Globus pallidus (tissue), 1 donor: ENCODE data around the gene FBXL5.

ENCODE experiments used
- DNase-seq: peaks from one replicate; pipeline ENCODE4 v3.0.0-alpha.2; 2015; ENCODE audit warnings: low spot score

Gene FBXL5, protein sequence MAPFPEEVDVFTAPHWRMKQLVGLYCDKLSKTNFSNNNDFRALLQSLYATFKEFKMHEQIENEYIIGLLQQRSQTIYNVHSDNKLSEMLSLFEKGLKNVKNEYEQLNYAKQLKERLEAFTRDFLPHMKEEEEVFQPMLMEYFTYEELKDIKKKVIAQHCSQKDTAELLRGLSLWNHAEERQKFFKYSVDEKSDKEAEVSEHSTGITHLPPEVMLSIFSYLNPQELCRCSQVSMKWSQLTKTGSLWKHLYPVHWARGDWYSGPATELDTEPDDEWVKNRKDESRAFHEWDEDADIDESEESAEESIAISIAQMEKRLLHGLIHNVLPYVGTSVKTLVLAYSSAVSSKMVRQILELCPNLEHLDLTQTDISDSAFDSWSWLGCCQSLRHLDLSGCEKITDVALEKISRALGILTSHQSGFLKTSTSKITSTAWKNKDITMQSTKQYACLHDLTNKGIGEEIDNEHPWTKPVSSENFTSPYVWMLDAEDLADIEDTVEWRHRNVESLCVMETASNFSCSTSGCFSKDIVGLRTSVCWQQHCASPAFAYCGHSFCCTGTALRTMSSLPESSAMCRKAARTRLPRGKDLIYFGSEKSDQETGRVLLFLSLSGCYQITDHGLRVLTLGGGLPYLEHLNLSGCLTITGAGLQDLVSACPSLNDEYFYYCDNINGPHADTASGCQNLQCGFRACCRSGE

GRCh38 chr4:15655223-15656037 is at the start of gene FBXL5:
Gene FBXL5 (minus strand): TSS chr4:15655357. CDS start chr4:15655287, 70 bp downstream.
- peak; percentile 87 for DNase-seq

- DNase-seq: no peak
These were observed 49.0 kb upstream of the FBXL5 start for GRCh38 chr4:15704129-15704528.

GRCh38 chr4:15703439-15703838 is 48.3 kb upstream of the FBXL5 start:
- no peak for DNase-seq

GRCh38 chr4:15702941-15703403 is 47.8 kb upstream of the FBXL5 start, which contains the start of gene BST1:
Gene BST1 (plus strand): TSS chr4:15703065. CDS start chr4:15703145, 80 bp downstream.
- DNase-seq: peak; percentile 55

DNA sequence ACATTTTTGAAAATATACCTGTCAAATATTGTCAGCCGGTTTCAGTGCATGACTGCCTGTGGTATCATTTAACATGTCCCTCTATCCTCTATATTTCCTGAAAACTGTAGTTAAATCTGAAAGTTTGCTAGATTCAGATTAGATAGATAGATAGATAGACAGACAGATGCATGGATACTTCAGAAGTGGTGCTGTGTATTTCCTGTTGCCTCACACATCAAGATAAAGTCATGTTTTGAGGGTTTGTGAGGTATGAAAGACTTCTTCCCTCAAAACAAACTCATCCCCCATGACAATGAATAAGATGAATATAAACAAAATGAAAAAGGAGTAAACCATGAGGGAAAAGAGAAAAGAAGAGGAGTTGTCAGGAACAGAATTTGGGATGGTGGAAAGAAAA is 41.7 kb upstream of the FBXL5 start:
- no peak for DNase-seq

GRCh38 chr4:15695729-15696128 is 40.6 kb upstream of the FBXL5 start:
- no peak for DNase-seq

DNA sequence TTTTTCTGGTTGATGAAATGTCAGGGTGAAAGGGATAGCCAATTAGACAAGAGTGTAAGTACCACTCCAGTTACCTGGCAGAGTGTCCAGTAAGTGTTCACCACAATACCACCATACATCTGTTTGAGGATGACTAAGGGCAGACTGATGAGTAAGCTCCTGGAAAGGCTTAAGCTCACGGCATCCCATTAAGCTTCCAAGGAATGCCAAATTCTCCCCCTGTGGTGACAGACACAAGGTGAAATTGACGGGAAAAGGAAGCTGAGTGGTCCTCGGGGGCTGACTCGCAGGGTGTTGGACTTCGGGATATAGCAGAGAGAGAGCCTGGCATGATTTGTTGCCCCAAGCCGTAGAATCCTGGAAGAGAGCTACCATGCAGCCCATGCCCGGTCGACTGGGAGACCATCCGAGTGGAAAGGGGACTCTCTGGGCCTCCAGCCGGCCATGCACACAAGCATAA is 40.1 kb upstream of the FBXL5 start:
- DNase-seq: no peak

- DNase-seq: no peak
These were observed 39.3 kb upstream of the FBXL5 start for GRCh38 chr4:15694431-15694830.

- DNase-seq: no peak
These were observed 37.4 kb upstream of the FBXL5 start for GRCh38 chr4:15692602-15693001.

DNA sequence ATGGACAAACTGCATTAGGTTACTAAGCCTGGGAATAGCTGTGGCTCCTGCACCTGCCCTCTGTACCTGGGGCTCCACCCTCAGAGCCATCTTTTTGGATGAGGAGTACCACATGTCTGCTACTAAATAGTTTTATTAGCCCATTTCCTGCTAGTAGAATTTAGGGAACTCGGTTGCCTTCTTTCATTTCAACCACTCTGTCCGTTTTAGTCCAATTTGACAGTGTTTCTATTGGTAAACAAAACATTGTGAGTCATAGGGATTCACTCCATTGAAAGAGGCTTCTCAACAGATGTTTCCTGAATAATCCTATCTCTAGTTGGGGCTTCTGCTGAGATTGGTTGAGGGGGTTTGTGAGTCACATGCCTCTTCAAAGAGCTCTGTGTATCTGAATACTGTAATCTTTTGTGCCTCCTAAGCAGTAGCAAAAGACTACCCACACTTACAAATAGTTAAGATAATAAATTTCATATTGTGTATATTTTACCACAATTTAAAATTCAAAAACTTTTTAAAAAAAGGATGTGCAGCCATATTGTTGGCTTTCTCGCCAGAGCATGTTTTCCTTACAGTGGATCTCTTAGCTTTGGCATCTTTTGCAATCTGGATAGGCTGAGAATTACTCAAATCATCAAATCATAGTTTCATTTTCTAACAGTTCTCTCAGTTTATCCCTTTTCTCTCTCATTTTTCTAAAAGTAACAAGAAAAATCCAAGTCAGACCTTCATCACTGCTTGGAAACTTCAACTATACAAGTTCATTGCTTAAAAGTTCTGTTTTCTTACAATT is 36.4 kb upstream of the FBXL5 start:
- peak; percentile 69 for DNase-seq

GRCh38 chr4:15690020-15690809 is 35.1 kb upstream of the FBXL5 start:
- no peak for DNase-seq

- no peak for DNase-seq
These were observed 34.4 kb upstream of the FBXL5 start for GRCh38 chr4:15689540-15689939.

GRCh38 chr4:15688051-15688450 is 32.9 kb upstream of the FBXL5 start:
- no peak for DNase-seq

GRCh38 chr4:15684498-15684897 is 29.3 kb upstream of the FBXL5 start:
- no peak for DNase-seq

DNA sequence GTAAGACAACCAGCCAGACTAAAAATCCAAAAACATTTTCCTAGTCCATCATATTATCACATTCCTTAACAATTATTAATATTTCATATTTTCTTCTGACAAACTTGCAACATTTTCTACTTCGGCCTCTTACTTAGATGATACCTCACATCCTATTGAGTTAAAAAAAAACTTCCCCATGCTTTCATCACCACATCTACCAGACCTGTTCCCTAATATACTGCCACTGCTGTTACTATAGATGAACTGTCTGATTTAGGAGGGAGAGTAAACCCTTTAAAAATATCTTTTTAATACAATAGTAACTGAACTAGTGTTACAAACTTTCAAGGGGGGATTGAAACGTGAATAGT is 28.0 kb upstream of the FBXL5 start:
- no peak for DNase-seq

GRCh38 chr4:15682242-15683142 is 27.3 kb upstream of the FBXL5 start:
- DNase-seq: peak; percentile 20

DNA sequence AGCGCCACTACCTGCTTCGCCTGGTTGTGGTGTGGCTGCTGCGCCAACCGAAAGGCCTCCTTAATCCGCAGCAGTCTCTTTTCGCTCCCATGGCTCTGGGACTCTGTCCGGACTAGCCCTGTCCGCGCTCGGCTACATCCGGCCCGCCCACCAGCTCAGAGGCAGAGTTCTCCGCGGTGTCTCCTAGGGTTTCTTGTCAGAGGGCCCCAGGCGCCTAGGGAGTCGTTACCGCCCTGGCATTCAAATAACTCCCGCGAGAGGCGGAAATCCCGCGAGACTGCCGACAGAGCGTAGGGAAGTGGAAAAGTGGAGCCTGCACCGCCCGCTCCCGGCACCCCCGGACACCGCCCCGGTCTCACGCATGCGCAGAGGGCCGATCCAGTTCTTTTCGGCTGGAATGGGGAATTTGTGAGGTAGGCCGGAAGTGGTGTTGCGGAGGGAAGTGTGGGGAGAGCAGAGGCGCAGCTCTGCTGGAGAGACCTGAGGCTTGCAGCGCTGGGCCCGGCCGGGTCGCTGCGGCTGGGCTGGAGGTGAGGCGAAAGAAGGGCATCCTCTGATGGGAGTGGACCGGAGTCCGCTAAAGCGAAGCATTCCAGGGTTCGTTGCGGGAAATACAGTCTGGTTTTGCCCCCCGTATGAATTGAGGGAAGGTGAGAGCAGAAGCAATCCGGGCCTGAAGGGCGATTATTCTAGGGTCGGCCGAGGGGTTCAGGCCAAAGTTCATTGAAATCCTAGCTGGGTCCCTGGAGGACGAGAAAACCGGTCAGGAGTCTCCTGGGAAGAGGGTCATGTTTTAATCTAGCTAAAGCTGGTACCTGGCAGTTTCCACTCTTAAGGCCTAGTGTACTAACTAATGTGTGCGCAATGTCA is 26.4 kb upstream of the FBXL5 start, which contains the start of gene FAM200B:
TSS of gene FAM200B (plus strand) at position 456 of the 870 bp plus-strand sequence. CDS start 5,151 bp downstream, outside the sequence.
- peak; percentile 97 for DNase-seq

DNA sequence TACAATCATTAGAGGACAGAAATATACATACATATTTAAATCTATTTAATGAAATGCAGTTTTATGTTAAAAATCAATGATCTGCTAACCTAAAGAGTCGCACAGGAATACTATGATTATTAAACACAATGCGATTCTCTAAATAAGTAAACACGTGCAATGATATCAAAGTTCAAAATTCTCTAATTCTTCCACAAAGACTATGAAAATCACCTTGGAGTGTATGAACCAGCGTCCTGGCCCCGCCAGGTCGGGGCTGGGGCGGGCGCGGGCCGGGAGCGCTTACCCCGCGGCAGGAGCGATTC is 25.9 kb upstream of the FBXL5 start:
- DNase-seq: no peak
